H9 (cell line): Measurements from ENCODE around the gene PITPNM3. TPM values are rescaled to one million over a fixed set of nuclear protein-coding genes. Genes with fewer than 3 reads are reported as not detected.

Source experiments
- DNase-seq: peaks from one replicate; pipeline ENCODE4 v3.0.0-alpha.2; 2017
- H2AFZ ChIP-seq: one replicate; pipeline ENCODE4 v1.6.1; 2013; ENCODE audit warnings: mild to moderate bottlenecking, low read length, control low read depth, moderate library complexity
- H2AK5ac ChIP-seq: 2 replicates; pipeline ENCODE4 v1.6.1; 2013; ENCODE audit warnings: low read length, control low read depth, mixed read lengths; ENCODE audit not compliant: insufficient read length
- H2BK120ac ChIP-seq: one replicate; pipeline ENCODE4 v1.6.1; 2013; ENCODE audit warnings: low read depth, mild to moderate bottlenecking, low read length, control low read depth, inconsistent platforms; ENCODE audit not compliant: poor library complexity, severe bottlenecking
- H2BK12ac ChIP-seq: 2 replicates; pipeline ENCODE4 v1.6.1; 2013; ENCODE audit warnings: low read length, control low read depth, mixed read lengths, low read depth; ENCODE audit not compliant: insufficient read length
- H2BK15ac ChIP-seq: 2 replicates; pipeline ENCODE4 v1.6.1; 2013; ENCODE audit warnings: low read depth, low read length, control low read depth
- H2BK20ac ChIP-seq: one replicate; pipeline ENCODE4 v1.6.1; 2013; ENCODE audit warnings: low read depth, mild to moderate bottlenecking, low read length, control low read depth, inconsistent platforms; ENCODE audit not compliant: poor library complexity, severe bottlenecking
- H2BK5ac ChIP-seq: 2 replicates; pipeline ENCODE4 v1.6.1; 2013; ENCODE audit warnings: low read length, control low read depth, mixed read lengths; ENCODE audit not compliant: insufficient read length
- H3K14ac ChIP-seq: 2 replicates; pipeline ENCODE4 v1.6.1; 2013; ENCODE audit warnings: low read length, control low read depth; ENCODE audit not compliant: insufficient read depth
- H3K18ac ChIP-seq: 2 replicates; pipeline ENCODE4 v1.6.1; 2013; ENCODE audit warnings: low read depth, mild to moderate bottlenecking, mixed read lengths, low read length, control low read depth; ENCODE audit not compliant: insufficient read length
- H3K23ac ChIP-seq: 2 replicates; pipeline ENCODE4 v1.6.1; 2013; ENCODE audit warnings: low read length, control low read depth, mixed read lengths, low read depth; ENCODE audit not compliant: insufficient read length
- H3K23me2 ChIP-seq: 2 replicates; pipeline ENCODE4 v1.6.1; 2013; ENCODE audit warnings: low read depth, mild to moderate bottlenecking, mixed read lengths, low read length, control low read depth; ENCODE audit not compliant: insufficient read length, poor library complexity, severe bottlenecking
- H3K27ac ChIP-seq: 2 replicates; pipeline ENCODE4 v1.5.1; 2013; ENCODE audit warnings: low read length, control low read depth, mixed read lengths, low read depth; ENCODE audit not compliant: insufficient read length
- H3K27me3 ChIP-seq: 2 replicates; pipeline ENCODE4 v1.6.1; 2013; ENCODE audit warnings: low read length, control low read depth, inconsistent platforms; ENCODE audit not compliant: insufficient read depth
- H3K4ac ChIP-seq: 2 replicates; pipeline ENCODE4 v1.6.1; 2013; ENCODE audit warnings: low read depth, mild to moderate bottlenecking, control low read depth, inconsistent platforms, low read length, moderate library complexity
- H3K4me1 ChIP-seq: 2 replicates; pipeline ENCODE4 v1.6.1; 2013; ENCODE audit warnings: low read length, control low read depth, inconsistent platforms; ENCODE audit not compliant: insufficient read depth
- H3K4me2 ChIP-seq: 2 replicates; pipeline ENCODE4 v1.6.1; 2013; ENCODE audit warnings: low read length, control low read depth, mixed read lengths; ENCODE audit not compliant: insufficient read length, insufficient read depth
- H3K56ac ChIP-seq: 2 replicates; pipeline ENCODE4 v1.6.1; 2013; ENCODE audit warnings: low read depth, mild to moderate bottlenecking, mixed read lengths, low read length, control low read depth; ENCODE audit not compliant: insufficient read length
- H3K79me1 ChIP-seq: 2 replicates; pipeline ENCODE4 v1.6.1; 2013; ENCODE audit warnings: low read depth, mild to moderate bottlenecking, moderate library complexity, low read length, control low read depth, inconsistent platforms; ENCODE audit not compliant: insufficient read depth, poor library complexity, severe bottlenecking
- H3K79me2 ChIP-seq: 2 replicates; pipeline ENCODE4 v1.6.1; 2013; ENCODE audit warnings: low read length, control low read depth, inconsistent platforms; ENCODE audit not compliant: insufficient read depth
- H3K9ac ChIP-seq: 2 replicates; pipeline ENCODE4 v1.6.1; 2013; ENCODE audit warnings: low read length, control low read depth, mixed read lengths; ENCODE audit not compliant: insufficient read length; ENCODE audit errors: extremely low read depth
- H3K9me3 ChIP-seq: one replicate; pipeline ENCODE4 v1.6.1; 2013; ENCODE audit warnings: low read depth, low read length, inconsistent platforms; ENCODE audit not compliant: control insufficient read depth
- H3T11ph ChIP-seq: one replicate; pipeline ENCODE4 v1.6.1; 2013; ENCODE audit warnings: mild to moderate bottlenecking, low read length, control low read depth, inconsistent platforms
- H4K20me1 ChIP-seq: one replicate; pipeline ENCODE4 v1.6.1; 2013; ENCODE audit not compliant: control insufficient read depth, insufficient read length, insufficient read depth
- H4K5ac ChIP-seq: 2 replicates; pipeline ENCODE4 v1.6.1; 2013; ENCODE audit warnings: low read depth, mild to moderate bottlenecking, mixed read lengths, low read length, control low read depth; ENCODE audit not compliant: insufficient read length
- H4K8ac ChIP-seq: replicated peaks from 2 replicates; pipeline ENCODE4 v1.6.1; 2013; ENCODE audit warnings: low read length, control low read depth, mixed read lengths, low read depth; ENCODE audit not compliant: insufficient read length
- H4K91ac ChIP-seq: 2 replicates; pipeline ENCODE4 v1.6.1; 2013; ENCODE audit warnings: low read depth, mild to moderate bottlenecking, moderate library complexity, mixed read lengths, low read length, control low read depth; ENCODE audit not compliant: insufficient read length
- H3K27ac Mint-ChIP-seq, 3 experiments: 2 replicates in 2 of 3; 3 replicates in 1 of 3; pipeline ENCODE4 v1.8.0; 2020 to 2021; ENCODE audit warnings: mixed read lengths in 3 of 3, mild to moderate bottlenecking in 1 of 3, moderate library complexity in 1 of 3
- H3K27me3 Mint-ChIP-seq: 2 replicates; pipeline ENCODE4 v1.8.0; 2021; ENCODE audit warnings: low read depth, mild to moderate bottlenecking, moderate library complexity, mixed read lengths
- H3K36me3 Mint-ChIP-seq, 3 experiments: 2 replicates in 2 of 3; 3 replicates in 1 of 3; pipeline ENCODE4 v1.8.0; 2020 to 2021; ENCODE audit warnings: low read depth in 3 of 3, mixed read lengths in 3 of 3; ENCODE audit not compliant: insufficient read depth in 1 of 3
- H3K4me1 Mint-ChIP-seq, 2 experiments: 2 replicates each; pipeline ENCODE4 v1.8.0; 2020; ENCODE audit warnings: mixed read lengths in 2 of 2
- H3K4me3 Mint-ChIP-seq, 2 experiments: 2 replicates in 1 of 2; 3 replicates in 1 of 2; pipeline ENCODE4 v1.8.0; 2020 to 2021; ENCODE audit warnings: mild to moderate bottlenecking in 2 of 2, mixed read lengths in 2 of 2, moderate library complexity in 1 of 2
- H3K9me3 Mint-ChIP-seq, 2 experiments: 2 replicates in 1 of 2; 3 replicates in 1 of 2; pipeline ENCODE4 v1.8.0; 2020; ENCODE audit warnings: mild to moderate bottlenecking in 2 of 2, mixed read lengths in 2 of 2, moderate library complexity in 1 of 2
- WGBS: extraction: QIAGEN DNeasy Blood & Tissue Kit; methylation state at CpG from one replicate; pipeline ENCODE4 v1.1.7; 2013; ENCODE audit warnings: missing lambda C conversion rate, low lambda C conversion rate, mixed read lengths; ENCODE audit not compliant: insufficient read length; ENCODE audit errors: extremely low coverage; 5-methylcytosine and 5-hydroxymethylcytosine counted together
- total RNA-seq: library from RNA; stranded (reverse); gene quantifications from 2 replicates; pipeline ENCODE4 v1.2.1, GENCODE V29; 2021
- TF ChIP-seq, protein P1 (sequence below): fragments of 200-600 bp; sonication (generic); conservative IDR thresholded peaks from 3 replicates; pipeline ENCODE4 v1.8.0; 2021; ENCODE audit warnings: antibody characterized with exemption, mild to moderate bottlenecking

Gene PITPNM3
- total RNA-seq, 1 experiment from 2014 or later: 3.4 TPM

DNA sequence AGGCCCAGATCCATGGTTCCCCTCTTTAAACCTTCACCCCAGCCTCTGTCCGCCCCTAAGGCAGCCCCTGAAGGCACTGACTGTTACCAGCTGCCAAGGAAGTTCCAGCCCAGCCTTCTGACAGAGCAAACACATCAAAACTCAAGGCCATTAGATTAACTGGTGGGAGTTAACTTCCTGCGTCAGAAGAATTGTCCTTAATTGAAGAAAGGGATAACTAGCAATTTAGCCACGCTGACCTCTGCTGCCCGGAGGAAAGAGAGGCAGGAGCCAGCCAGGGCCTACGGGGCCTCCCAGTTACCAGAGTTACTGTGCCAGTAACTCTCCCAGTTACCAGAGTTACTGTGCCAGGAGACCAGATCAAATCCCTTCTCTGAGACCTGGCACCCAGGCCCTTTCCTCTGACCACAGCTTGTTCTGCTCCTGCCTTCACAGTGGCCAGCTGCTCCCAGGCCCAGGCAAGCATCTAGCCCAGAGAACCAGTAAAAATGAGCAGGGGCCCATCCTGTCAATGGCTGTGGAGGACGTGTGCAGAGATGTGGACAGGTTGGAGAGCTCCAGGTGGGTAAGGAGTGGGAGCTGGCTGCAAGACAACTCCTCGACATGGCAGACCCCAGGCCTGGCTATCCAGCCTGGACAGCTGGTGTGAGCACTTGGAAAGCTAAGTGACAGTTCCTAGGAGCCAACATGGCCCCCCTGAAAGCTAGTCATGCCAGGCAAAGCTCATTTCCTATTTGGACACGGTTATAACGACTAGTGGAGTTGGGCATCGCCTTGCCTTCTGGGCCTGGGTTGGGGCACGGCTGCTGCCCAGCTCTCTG lies 2.8 kb upstream of the PITPNM3 start:
- H3K4me3 Mint-ChIP-seq: no peak overlapping the region
- no peak for DNase-seq
- no peaks in the 10 kb centered on the region for H3K79me2 ChIP-seq
- H3K27ac Mint-ChIP-seq: no peak overlapping the region
- no peak overlapping the region for H3K4ac ChIP-seq
- H3K9ac ChIP-seq: no peak overlapping the region
- H3K27me3 Mint-ChIP-seq: peaks cover 60% of the 10 kb centered on the region
- H2BK15ac ChIP-seq: no peak overlapping the region
- no peak overlapping the region for H2BK5ac ChIP-seq
- no peaks in the 10 kb centered on the region for H3K4me1 ChIP-seq
- no peak overlapping the region for H2BK120ac ChIP-seq
- no peaks in the 10 kb centered on the region; a peak in 1 of 7 replicates for H3K36me3 Mint-ChIP-seq
- H3K18ac ChIP-seq: no peak overlapping the region
- H3K79me1 ChIP-seq: no peaks in the 10 kb centered on the region
- WGBS: no CpG with 5 or more reads among the region's 11 CpGs
- no peak overlapping the region for H3K27ac ChIP-seq
- no peak overlapping the region for H3K4me2 ChIP-seq
- no peaks in the 10 kb centered on the region for H3K9me3 ChIP-seq
- peaks cover 8% of the 10 kb centered on the region for H3K23me2 ChIP-seq
- H4K91ac ChIP-seq: no peak overlapping the region
- no peak overlapping the region for H2AFZ ChIP-seq
- H2BK12ac ChIP-seq: no peak overlapping the region
- no peak overlapping the region for H4K8ac ChIP-seq
- no peak overlapping the region for H4K5ac ChIP-seq
- H4K20me1 ChIP-seq: no peaks in the 10 kb centered on the region
- peaks cover 16 to 27% of the 10 kb centered on the region in 2 experiments for H3K4me1 Mint-ChIP-seq
- H2AK5ac ChIP-seq: no peak overlapping the region
- no peak overlapping the region for H3K23ac ChIP-seq
- no peak overlapping the region for H2BK20ac ChIP-seq
- no peak overlapping the region for H3K56ac ChIP-seq
- no peak overlapping the region; the same call in 1 of the 2 replicates for H3K14ac ChIP-seq
- peaks cover 21% of the 10 kb centered on the region for H3K27me3 ChIP-seq
- H3T11ph ChIP-seq: no peak overlapping the region
- no peaks in the 10 kb centered on the region; a peak in 2 of 5 replicates for H3K9me3 Mint-ChIP-seq
- TF ChIP-seq, protein P1, sequence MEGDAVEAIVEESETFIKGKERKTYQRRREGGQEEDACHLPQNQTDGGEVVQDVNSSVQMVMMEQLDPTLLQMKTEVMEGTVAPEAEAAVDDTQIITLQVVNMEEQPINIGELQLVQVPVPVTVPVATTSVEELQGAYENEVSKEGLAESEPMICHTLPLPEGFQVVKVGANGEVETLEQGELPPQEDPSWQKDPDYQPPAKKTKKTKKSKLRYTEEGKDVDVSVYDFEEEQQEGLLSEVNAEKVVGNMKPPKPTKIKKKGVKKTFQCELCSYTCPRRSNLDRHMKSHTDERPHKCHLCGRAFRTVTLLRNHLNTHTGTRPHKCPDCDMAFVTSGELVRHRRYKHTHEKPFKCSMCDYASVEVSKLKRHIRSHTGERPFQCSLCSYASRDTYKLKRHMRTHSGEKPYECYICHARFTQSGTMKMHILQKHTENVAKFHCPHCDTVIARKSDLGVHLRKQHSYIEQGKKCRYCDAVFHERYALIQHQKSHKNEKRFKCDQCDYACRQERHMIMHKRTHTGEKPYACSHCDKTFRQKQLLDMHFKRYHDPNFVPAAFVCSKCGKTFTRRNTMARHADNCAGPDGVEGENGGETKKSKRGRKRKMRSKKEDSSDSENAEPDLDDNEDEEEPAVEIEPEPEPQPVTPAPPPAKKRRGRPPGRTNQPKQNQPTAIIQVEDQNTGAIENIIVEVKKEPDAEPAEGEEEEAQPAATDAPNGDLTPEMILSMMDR: peak; percentile 25; the same call in 1 of the 3 replicates
